Measurements from ENCODE around the gene TRNAU1AP. TPM values are rescaled to one million over a fixed set of nuclear protein-coding genes. Genes with fewer than 3 reads are reported as not detected.

Gene TRNAU1AP
- total RNA-seq, 1 donor from 2014 or later: 39.8 TPM

GRCh38 chr1:28602536-28603439 lies 49.9 kb downstream of the TRNAU1AP start:
- Mint-ChIP-seq H3K9me3 (ENCODE audit: unreplicated experiment) (peaks cover 1% of the 10 kb centered on the region), H3K4me1 (ENCODE audit: low read depth, unreplicated experiment) (peaks cover 1% of the 10 kb centered on the region), H3K27me3 (ENCODE audit: unreplicated experiment) (no peaks in the 10 kb centered on the region), H3K36me3 (ENCODE audit: unreplicated experiment) (no peaks in the 10 kb centered on the region), H3K4me3 (ENCODE audit: unreplicated experiment) (no peak overlapping the region), H3K27ac (ENCODE audit: unreplicated experiment) (no peak overlapping the region)
- TF ChIP-seq, protein P1, sequence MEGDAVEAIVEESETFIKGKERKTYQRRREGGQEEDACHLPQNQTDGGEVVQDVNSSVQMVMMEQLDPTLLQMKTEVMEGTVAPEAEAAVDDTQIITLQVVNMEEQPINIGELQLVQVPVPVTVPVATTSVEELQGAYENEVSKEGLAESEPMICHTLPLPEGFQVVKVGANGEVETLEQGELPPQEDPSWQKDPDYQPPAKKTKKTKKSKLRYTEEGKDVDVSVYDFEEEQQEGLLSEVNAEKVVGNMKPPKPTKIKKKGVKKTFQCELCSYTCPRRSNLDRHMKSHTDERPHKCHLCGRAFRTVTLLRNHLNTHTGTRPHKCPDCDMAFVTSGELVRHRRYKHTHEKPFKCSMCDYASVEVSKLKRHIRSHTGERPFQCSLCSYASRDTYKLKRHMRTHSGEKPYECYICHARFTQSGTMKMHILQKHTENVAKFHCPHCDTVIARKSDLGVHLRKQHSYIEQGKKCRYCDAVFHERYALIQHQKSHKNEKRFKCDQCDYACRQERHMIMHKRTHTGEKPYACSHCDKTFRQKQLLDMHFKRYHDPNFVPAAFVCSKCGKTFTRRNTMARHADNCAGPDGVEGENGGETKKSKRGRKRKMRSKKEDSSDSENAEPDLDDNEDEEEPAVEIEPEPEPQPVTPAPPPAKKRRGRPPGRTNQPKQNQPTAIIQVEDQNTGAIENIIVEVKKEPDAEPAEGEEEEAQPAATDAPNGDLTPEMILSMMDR (IDR thresholded peaks at IDR 0.05; ENCODE audit: partially characterized antibody, unreplicated experiment): peak; percentile 36
- DNase-seq: peak; percentile 48

GRCh38 chr1:28604411-28604810 lies 51.5 kb downstream of the TRNAU1AP start:
- no peak overlapping the region for H3K27ac Mint-ChIP-seq (ENCODE audit: unreplicated experiment)
- no peak for DNase-seq
- no peaks in the 10 kb centered on the region for H3K36me3 Mint-ChIP-seq (ENCODE audit: unreplicated experiment)
- peaks cover 1% of the 10 kb centered on the region for H3K4me1 Mint-ChIP-seq (ENCODE audit: low read depth, unreplicated experiment)
- TF ChIP-seq, protein P1 (IDR thresholded peaks at IDR 0.05; ENCODE audit: partially characterized antibody, unreplicated experiment): no peak
- no peaks in the 10 kb centered on the region for H3K27me3 Mint-ChIP-seq (ENCODE audit: unreplicated experiment)
- peaks cover 1% of the 10 kb centered on the region for H3K9me3 Mint-ChIP-seq (ENCODE audit: unreplicated experiment)
- H3K4me3 Mint-ChIP-seq (ENCODE audit: unreplicated experiment): no peak overlapping the region

DNA sequence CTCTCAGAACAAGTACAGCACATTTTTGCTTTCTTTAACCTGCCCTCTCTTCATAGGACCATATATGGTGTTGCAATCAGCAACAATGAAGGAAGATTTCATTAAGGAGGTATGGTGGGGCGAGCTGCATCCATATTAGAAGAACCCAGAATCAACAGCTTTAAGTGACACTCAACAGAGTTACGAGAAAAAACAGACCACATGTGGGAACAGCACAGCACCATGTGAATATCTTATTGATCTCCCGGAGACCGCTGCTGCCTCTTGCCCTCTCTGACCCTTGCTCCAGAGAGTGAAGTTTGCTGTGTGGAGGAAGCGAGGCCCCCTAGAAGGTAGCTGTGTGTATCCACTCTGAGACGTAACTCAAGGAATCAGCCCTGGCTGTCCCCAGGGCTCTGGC lies 52.1 kb downstream of the TRNAU1AP start:
- Mint-ChIP-seq H3K9me3 (ENCODE audit: unreplicated experiment) (peaks cover 1% of the 10 kb centered on the region), H3K27me3 (ENCODE audit: unreplicated experiment) (no peaks in the 10 kb centered on the region), H3K36me3 (ENCODE audit: unreplicated experiment) (no peaks in the 10 kb centered on the region), H3K4me1 (ENCODE audit: low read depth, unreplicated experiment) (peaks cover 1% of the 10 kb centered on the region), H3K27ac (ENCODE audit: unreplicated experiment) (no peak overlapping the region), H3K4me3 (ENCODE audit: unreplicated experiment) (no peak overlapping the region)
- TF ChIP-seq, protein P1 (IDR thresholded peaks at IDR 0.05; ENCODE audit: partially characterized antibody, unreplicated experiment): no peak
- DNase-seq: no peak

DNA sequence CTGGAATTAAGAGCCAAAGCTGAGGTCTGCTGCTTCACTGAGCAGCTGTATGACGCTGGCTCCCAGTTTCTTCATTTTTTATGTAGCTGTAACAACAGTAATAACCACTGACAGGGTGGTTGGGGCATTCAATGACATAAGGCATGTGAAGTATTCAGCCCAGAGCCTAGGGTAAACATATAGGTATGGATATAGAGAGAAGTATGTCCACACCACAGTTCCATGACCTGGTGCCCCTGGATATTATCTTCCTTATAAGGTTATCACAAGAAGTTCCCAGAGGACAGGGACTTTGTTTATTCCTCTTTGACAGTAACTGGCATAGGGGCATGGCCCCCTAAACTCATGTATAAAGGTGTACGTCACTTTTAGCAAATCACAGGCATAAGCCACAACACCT lies 53.9 kb downstream of the TRNAU1AP start:
- no peak for DNase-seq
- no peaks in the 10 kb centered on the region for H3K9me3 Mint-ChIP-seq (ENCODE audit: unreplicated experiment)
- no peak overlapping the region for H3K27ac Mint-ChIP-seq (ENCODE audit: unreplicated experiment)
- no peak overlapping the region for H3K4me3 Mint-ChIP-seq (ENCODE audit: unreplicated experiment)
- peaks cover 1% of the 10 kb centered on the region for H3K4me1 Mint-ChIP-seq (ENCODE audit: low read depth, unreplicated experiment)
- H3K27me3 Mint-ChIP-seq (ENCODE audit: unreplicated experiment): no peaks in the 10 kb centered on the region
- no peaks in the 10 kb centered on the region for H3K36me3 Mint-ChIP-seq (ENCODE audit: unreplicated experiment)
- TF ChIP-seq, protein P1 (IDR thresholded peaks at IDR 0.05; ENCODE audit: partially characterized antibody, unreplicated experiment): no peak

- Mint-ChIP-seq H3K27ac (ENCODE audit: unreplicated experiment) (no peak overlapping the region), H3K4me1 (ENCODE audit: low read depth, unreplicated experiment) (no peaks in the 10 kb centered on the region), H3K9me3 (ENCODE audit: unreplicated experiment) (no peaks in the 10 kb centered on the region), H3K27me3 (ENCODE audit: unreplicated experiment) (no peaks in the 10 kb centered on the region), H3K36me3 (ENCODE audit: unreplicated experiment) (no peaks in the 10 kb centered on the region), H3K4me3 (ENCODE audit: unreplicated experiment) (no peak overlapping the region)
- DNase-seq: no peak
- TF ChIP-seq, protein P1 (IDR thresholded peaks at IDR 0.05; ENCODE audit: partially characterized antibody, unreplicated experiment): no peak
Measured at GRCh38 chr1:28613175-28613574, 60.3 kb downstream of the TRNAU1AP start.

Measured in glutamatergic neuron (in vitro differentiated cells).